Activated CD8-positive, alpha-beta memory T cell treated with anti-CD3 and anti-CD28 coated beads for 4 hours (primary cell): Measurements from ENCODE around the gene MGAT4B.

Experiments
- DNase-seq, 2 donors: peaks; one replicate each; pipeline ENCODE4 v3.0.0-alpha.2; 2020; ENCODE audit warnings: low read depth in 2 of 2

MGAT4B gene

GRCh38 chr5:179769796-179770195 lies 36.9 kb downstream of the MGAT4B start:
- DNase-seq = no peak

- DNase-seq = no peak
Measured at GRCh38 chr5:179769271-179769670, 37.4 kb downstream of the MGAT4B start.

GRCh38 chr5:179768326-179769085 lies 38.2 kb downstream of the MGAT4B start:
- no peak for DNase-seq

GRCh38 chr5:179767496-179768100 lies 39.1 kb downstream of the MGAT4B start:
- no peak for DNase-seq

GRCh38 chr5:179766726-179767455 lies 39.8 kb downstream of the MGAT4B start:
- no peak for DNase-seq

GRCh38 chr5:179766021-179766725 lies 40.5 kb downstream of the MGAT4B start:
- no peak for DNase-seq

GRCh38 chr5:179765400-179765799 lies 41.3 kb downstream of the MGAT4B start:
- no peak for DNase-seq

- DNase-seq = no peak
Measured at GRCh38 chr5:179764056-179764455, 42.6 kb downstream of the MGAT4B start.

GRCh38 chr5:179763215-179763945 lies 43.3 kb downstream of the MGAT4B start:
- peak; percentile 8 to 28 for DNase-seq

GRCh38 chr5:179762781-179763176 lies 43.9 kb downstream of the MGAT4B start:
- no peak for DNase-seq

GRCh38 chr5:179762079-179762780 lies 44.4 kb downstream of the MGAT4B start:
- DNase-seq = no peak

- DNase-seq = peak in 1 of 2 donors; percentile 13
Measured at GRCh38 chr5:179759581-179760551, 46.8 kb downstream of the MGAT4B start.

- DNase-seq = no peak
Measured at GRCh38 chr5:179758955-179759354, 47.7 kb downstream of the MGAT4B start.

GRCh38 chr5:179755022-179755421 lies 51.6 kb downstream of the MGAT4B start:
- no peak for DNase-seq

GRCh38 chr5:179753971-179754370 lies 52.7 kb downstream of the MGAT4B start:
- no peak for DNase-seq

GRCh38 chr5:179749857-179750508 lies 56.7 kb downstream of the MGAT4B start:
- DNase-seq = no peak

GRCh38 chr5:179747811-179748210 lies 58.9 kb downstream of the MGAT4B start:
- DNase-seq = no peak
